ENCODE data around the gene DDX3X. TPM values are rescaled to one million over a fixed set of nuclear protein-coding genes. Genes with fewer than 3 reads are reported as not detected.
"Not testable (repeated sequence)": the region's sequence is repeated elsewhere in the genome, so short reads cannot be mapped to it uniquely, and the experiment has no call there.

DDX3X gene
- polyA plus RNA-seq, 1 donor, result 256 TPM

GRCh38 chrX:41369152-41369551 is 35.2 kb downstream of the DDX3X start:
- DNase-seq, result no peak

GRCh38 chrX:41371575-41371974 is 37.6 kb downstream of the DDX3X start:
- not testable (repeated sequence) for DNase-seq

- no peak for DNase-seq
Observed at GRCh38 chrX:41373989-41374606, 40.1 kb downstream of the DDX3X start.

- no peak for DNase-seq
Observed at GRCh38 chrX:41377624-41378023, 43.7 kb downstream of the DDX3X start.

GRCh38 chrX:41381685-41382084 is 47.7 kb downstream of the DDX3X start:
- no peak for DNase-seq

- no peak for DNase-seq
Observed at GRCh38 chrX:41382714-41383645, 49.0 kb downstream of the DDX3X start.

- DNase-seq, result no peak
Observed at GRCh38 chrX:41384051-41384705, 50.2 kb downstream of the DDX3X start.

- DNase-seq, result no peak
Observed at GRCh38 chrX:41386222-41386990, 52.4 kb downstream of the DDX3X start.

- no peak for DNase-seq
Observed at GRCh38 chrX:41388543-41388942, 54.6 kb downstream of the DDX3X start.

GRCh38 chrX:41389311-41389888 is 55.4 kb downstream of the DDX3X start:
- no peak for DNase-seq

GRCh38 chrX:41390576-41390975 is 56.6 kb downstream of the DDX3X start:
- not testable (repeated sequence) for DNase-seq

- DNase-seq, result no peak
Observed at GRCh38 chrX:41391606-41392005, 57.6 kb downstream of the DDX3X start.

- DNase-seq, result no peak
Observed at GRCh38 chrX:41394293-41394692, 60.3 kb downstream of the DDX3X start.

- DNase-seq, result no peak
Observed at GRCh38 chrX:41397219-41397618, 63.3 kb downstream of the DDX3X start.

- no peak for DNase-seq
Observed at GRCh38 chrX:41397768-41398167, 63.8 kb downstream of the DDX3X start.

- not testable (repeated sequence) for DNase-seq
Observed at GRCh38 chrX:41402556-41402955, 68.6 kb downstream of the DDX3X start.

- DNase-seq, result no peak
Observed at GRCh38 chrX:41405551-41405950, 71.6 kb downstream of the DDX3X start.

GRCh38 chrX:41406201-41406600 is 72.2 kb downstream of the DDX3X start:
- DNase-seq, result no peak

- DNase-seq, result no peak
Observed at GRCh38 chrX:41407816-41408215, 73.9 kb downstream of the DDX3X start.

GRCh38 chrX:41408576-41408975 is 74.6 kb downstream of the DDX3X start:
- DNase-seq, result no peak

GRCh38 chrX:41409006-41409405 is 75.0 kb downstream of the DDX3X start:
- no peak for DNase-seq

- not testable (repeated sequence) for DNase-seq
Observed at GRCh38 chrX:41411222-41411621, 77.3 kb downstream of the DDX3X start.
